Panc1 (cell line): Measurements from ENCODE around the gene USP28. TPM values are rescaled to one million over a fixed set of nuclear protein-coding genes. Genes with fewer than 3 reads are reported as not detected.

ENCODE experiments used
- ATAC-seq: fragments of 200-7000 bp; cut with Tn5 transposase; 2 replicates; pipeline ENCODE4 v1.9.1; 2020; ENCODE audit warnings: mild to moderate bottlenecking, moderate library complexity
- BruUV-seq: library from RNA; stranded (reverse); fragments of 400-500 nt; replicated peaks from 2 replicates; lab custom pipeline; 2021; lab: Mats Ljungman, UMichigan
- CTCF ChIA-PET: fragments of 300-600 bp; sonication (Branson Sonifier 250); formaldehyde crosslinking; loops from one replicate; lab custom pipeline; 2022; ENCODE audit warnings: antibody characterized with exemption; lab: Charles Lee
- POLR2A ChIA-PET: fragments of 300-600 bp; sonication (Branson Sonifier 250); formaldehyde crosslinking; loops from one replicate; lab custom pipeline; 2022; ENCODE audit warnings: antibody characterized with exemption; lab: Charles Lee
- DNase-seq: peaks from one replicate; pipeline ENCODE4 v3.0.0-alpha.2; 2010; ENCODE audit warnings: low read depth, low spot score
- H3K27ac ChIP-seq: 2 replicates; pipeline ENCODE4 v1.5.1; 2011; ENCODE audit warnings: mild to moderate bottlenecking, low read length, inconsistent platforms
- H3K27me3 ChIP-seq: fragments of 200-500 bp; sonication (Bioruptor generic); 2 replicates; pipeline ENCODE4 v1.6.0; 2014; ENCODE audit warnings: low read length, inconsistent platforms; ENCODE audit not compliant: control insufficient read depth, insufficient read depth
- H3K36me3 ChIP-seq: fragments of 200-500 bp; sonication (Bioruptor generic); 2 replicates; pipeline ENCODE4 v1.5.1; 2014; ENCODE audit warnings: inconsistent platforms, mild to moderate bottlenecking, low read length, moderate library complexity; ENCODE audit not compliant: control insufficient read depth, insufficient read depth
- H3K4me1 ChIP-seq: 2 replicates; pipeline ENCODE4 v1.5.1; 2011; ENCODE audit warnings: inconsistent platforms, mild to moderate bottlenecking, low read length, moderate library complexity; ENCODE audit not compliant: control insufficient read depth, insufficient read depth
- H3K4me3 ChIP-seq, 2 experiments: 2 replicates each; pipeline ENCODE4 v1.5.1; 2011 to 2012; ENCODE audit warnings: low read depth in 2 of 2, low read length in 2 of 2, mild to moderate bottlenecking in 2 of 2, inconsistent platforms in 1 of 2, moderate library complexity in 1 of 2
- H3K9me3 ChIP-seq: fragments of 200-500 bp; sonication (Bioruptor generic); 2 replicates; pipeline ENCODE4 v1.5.1; 2014; ENCODE audit warnings: low read depth, mild to moderate bottlenecking, inconsistent platforms, low read length, moderate library complexity; ENCODE audit not compliant: control insufficient read depth, insufficient read depth
- CTCF ChIP-seq: fragments of 450-650 bp; IDR thresholded peaks from 2 replicates; pipeline ENCODE4 v1.5.1; 2017; ENCODE audit warnings: mild to moderate bottlenecking
- POLR2AphosphoS5 ChIP-seq: IDR thresholded peaks from 2 replicates; pipeline ENCODE4 v1.6.1; 2012; ENCODE audit warnings: mild to moderate bottlenecking, low read depth, low read length, moderate library complexity
- REST ChIP-seq, 2 experiments: IDR thresholded peaks; 2 replicates each; pipeline ENCODE4 v1.6.1; 2011 to 2012; ENCODE audit warnings: low read depth in 2 of 2, control low read depth in 1 of 2, low read length in 1 of 2, mild to moderate bottlenecking in 1 of 2, moderate library complexity in 1 of 2; ENCODE audit not compliant: insufficient read depth in 1 of 2
- SIN3A ChIP-seq: IDR thresholded peaks from 2 replicates; pipeline ENCODE4 v1.6.1; 2012; ENCODE audit warnings: low read depth, mild to moderate bottlenecking, low read length, moderate library complexity, borderline replicate concordance; ENCODE audit not compliant: insufficient read depth
- TCF7L2 ChIP-seq: IDR thresholded peaks from 2 replicates; pipeline ENCODE4 v1.6.1; 2011; ENCODE audit warnings: mild to moderate bottlenecking, low read depth, low read length, inconsistent platforms
- in situ Hi-C: cut with HindIII; loops from 2 replicates; pipeline ENCODE4 v1.10.0; 2016; ENCODE audit warnings: low sequenced_read_pairs, low pct_unique_long_range_greater_than_20kb
- intact Hi-C: fragments of 100-400 bp; cut with micrococcal nuclease; formaldehyde crosslinking; loops from one replicate; pipeline ENCODE4 v1.10.0; 2022; ENCODE audit not compliant: unreplicated experiment
- total RNA-seq: library from RNA; stranded (reverse); gene quantifications from one replicate; pipeline ENCODE4 v1.2.1, GENCODE V29; 2021; ENCODE audit not compliant: unreplicated experiment

Gene USP28
- total RNA-seq, 1 experiment from 2014 or later = 52.3 TPM

GRCh38 chr11:113817626-113818025 lies 57.7 kb downstream of the USP28 start:
- BruUV-seq = no TSS peak
- no peak for DNase-seq
- Histone ChIP-seq H3K4me3 (no peak overlapping the region), H3K36me3 (peaks cover 5% of the 10 kb centered on the region; the same call in 1 of the 2 replicates), H3K9me3 (no peaks in the 10 kb centered on the region), H3K4me1 (no peaks in the 10 kb centered on the region), H3K27ac (no peak overlapping the region), H3K27me3 (no peaks in the 10 kb centered on the region)
- intact Hi-C loops (no loop called here), in situ Hi-C loops (no loop called here)
- TF ChIP-seq SIN3A (no peak), CTCF (no peak), TCF7L2 (no peak), POLR2AphosphoS5 (no peak), REST (IDR thresholded peaks at IDR 0.05; ENCODE audit: insufficient read depth in 1 of 2, low read depth in 2 of 2, low read length in 1 of 2) (no peak)
- ChIA-PET POLR2A (no interaction called here), CTCF (no interaction called here)
- no peak for ATAC-seq

GRCh38 chr11:113817162-113817561 lies 58.2 kb downstream of the USP28 start:
- ChIA-PET POLR2A (no interaction called here), CTCF (no interaction called here)
- Histone ChIP-seq H3K27me3 (no peaks in the 10 kb centered on the region), H3K27ac (no peak overlapping the region), H3K4me3 (no peak overlapping the region), H3K9me3 (no peaks in the 10 kb centered on the region), H3K4me1 (no peaks in the 10 kb centered on the region), H3K36me3 (peaks cover 5% of the 10 kb centered on the region; the same call in 1 of the 2 replicates)
- intact Hi-C loops = no loop called here
- no TSS peak for BruUV-seq
- in situ Hi-C loops = no loop called here
- no peak for TF ChIP-seq CTCF
- no peak for TF ChIP-seq POLR2AphosphoS5
- no peak for DNase-seq
- no peak for ATAC-seq
